Parathyroid adenoma (tissue), 2 donors: Measurements from ENCODE around the gene TNPO1.

ENCODE experiments used
- H2AFZ ChIP-seq: fragments of 300-600 bp; sonication (generic); one replicate; pipeline ENCODE4 v1.7.0; 2017; ENCODE audit warnings: antibody characterized with exemption, mild to moderate bottlenecking
- H3K27ac ChIP-seq: fragments of 300-600 bp; sonication (generic); one replicate; pipeline ENCODE4 v1.7.0; 2017
- H3K27me3 ChIP-seq: fragments of 300-600 bp; sonication (generic); one replicate; pipeline ENCODE4 v1.7.0; 2017; ENCODE audit warnings: low read length; ENCODE audit not compliant: control insufficient read depth, insufficient read depth
- H3K36me3 ChIP-seq: fragments of 300-600 bp; sonication (generic); one replicate; pipeline ENCODE4 v1.7.0; 2017; ENCODE audit warnings: low read length; ENCODE audit not compliant: control insufficient read depth, insufficient read depth
- H3K4me1 ChIP-seq: fragments of 300-600 bp; sonication (generic); one replicate; pipeline ENCODE4 v1.7.0; 2017; ENCODE audit warnings: control low read depth
- H3K4me2 ChIP-seq: fragments of 300-600 bp; sonication (generic); one replicate; pipeline ENCODE4 v1.7.0; 2017; ENCODE audit warnings: low read length
- H3K4me3 ChIP-seq: fragments of 300-600 bp; sonication (generic); one replicate; pipeline ENCODE4 v1.7.0; 2017; ENCODE audit warnings: low read depth, low read length
- H3K79me2 ChIP-seq: fragments of 300-600 bp; sonication (generic); one replicate; pipeline ENCODE4 v1.7.0; 2017; ENCODE audit warnings: control low read depth
- H3K9ac ChIP-seq: fragments of 300-600 bp; sonication (generic); one replicate; pipeline ENCODE4 v1.7.0; 2017; ENCODE audit warnings: mild to moderate bottlenecking
- H3K9me3 ChIP-seq: fragments of 300-600 bp; sonication (generic); one replicate; pipeline ENCODE4 v1.7.0; 2017; ENCODE audit warnings: low read length; ENCODE audit not compliant: control insufficient read depth
- CTCF ChIP-seq: fragments of 300-600 bp; sonication (generic); IDR thresholded peaks from one replicate; pipeline ENCODE4 v1.7.0; 2017; ENCODE audit warnings: antibody characterized with exemption, mild to moderate bottlenecking
- donor health status: primary hyperparathyroidism.

TNPO1 gene

DNA sequence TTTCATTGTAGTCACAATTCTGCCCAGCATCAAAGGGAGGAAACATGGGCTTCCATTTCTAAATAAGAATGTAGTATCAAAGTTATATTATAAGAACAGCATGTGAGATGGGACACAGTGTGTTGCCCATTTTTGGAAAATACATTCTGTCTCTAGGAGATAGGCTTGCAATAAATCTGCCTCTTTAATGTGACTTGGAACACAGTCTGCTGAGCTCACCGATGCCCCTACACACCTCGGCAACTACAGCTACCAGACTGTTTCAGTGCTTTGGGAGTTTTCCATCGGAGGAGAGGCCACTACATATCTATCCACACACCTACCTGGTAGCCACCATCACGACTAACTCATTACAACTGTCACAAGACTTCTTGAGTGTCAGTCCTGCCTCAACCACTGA, 120.4 kb downstream of the TNPO1 start:
- Histone ChIP-seq H3K79me2 (no peaks in the 10 kb centered on the region), H2AFZ (no peak overlapping the region), H3K9me3 (no peaks in the 10 kb centered on the region), H3K9ac (no peak overlapping the region), H3K4me2 (no peak overlapping the region), H3K27ac (no peak overlapping the region), H3K4me1 (no peaks in the 10 kb centered on the region), H3K27me3 (no peaks in the 10 kb centered on the region), H3K36me3 (no peaks in the 10 kb centered on the region), H3K4me3 (no peak overlapping the region)
- TF ChIP-seq CTCF = no peak

GRCh38 chr5:72937517-72938061, 121.1 kb downstream of the TNPO1 start:
- Histone ChIP-seq H3K9ac (no peak overlapping the region), H3K27ac (peak overlapping the region; percentile 42), H3K79me2 (no peaks in the 10 kb centered on the region), H3K4me2 (no peak overlapping the region), H3K4me3 (no peak overlapping the region), H3K36me3 (no peaks in the 10 kb centered on the region), H3K27me3 (no peaks in the 10 kb centered on the region), H3K4me1 (no peaks in the 10 kb centered on the region), H2AFZ (no peak overlapping the region), H3K9me3 (no peaks in the 10 kb centered on the region)
- no peak for TF ChIP-seq CTCF

DNA sequence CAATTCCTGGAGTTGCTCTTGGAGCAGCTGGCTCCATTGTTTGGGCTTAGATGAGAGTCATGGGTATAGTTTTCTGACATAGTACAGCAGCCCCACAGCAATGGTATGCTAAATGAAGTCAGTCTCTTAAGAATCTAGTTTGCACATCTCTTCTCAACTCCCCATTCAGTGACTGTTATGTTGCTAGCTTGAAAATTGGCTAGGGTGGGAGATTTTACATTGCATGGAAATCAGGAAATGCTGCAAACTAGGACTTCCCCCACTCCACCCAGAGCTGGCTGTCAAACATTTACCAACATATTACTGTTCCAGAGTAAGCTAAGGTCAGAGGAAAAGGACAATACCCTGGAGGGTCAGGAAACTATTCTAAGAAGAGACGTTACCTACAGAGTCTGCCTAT, 121.7 kb downstream of the TNPO1 start:
- Histone ChIP-seq H3K9ac (no peak overlapping the region), H3K27ac (peak overlapping the region; percentile 18), H3K27me3 (no peaks in the 10 kb centered on the region), H3K36me3 (no peaks in the 10 kb centered on the region), H3K4me3 (no peak overlapping the region), H3K79me2 (no peaks in the 10 kb centered on the region), H3K9me3 (no peaks in the 10 kb centered on the region), H2AFZ (no peak overlapping the region), H3K4me1 (no peaks in the 10 kb centered on the region), H3K4me2 (no peak overlapping the region)
- no peak for TF ChIP-seq CTCF

DNA sequence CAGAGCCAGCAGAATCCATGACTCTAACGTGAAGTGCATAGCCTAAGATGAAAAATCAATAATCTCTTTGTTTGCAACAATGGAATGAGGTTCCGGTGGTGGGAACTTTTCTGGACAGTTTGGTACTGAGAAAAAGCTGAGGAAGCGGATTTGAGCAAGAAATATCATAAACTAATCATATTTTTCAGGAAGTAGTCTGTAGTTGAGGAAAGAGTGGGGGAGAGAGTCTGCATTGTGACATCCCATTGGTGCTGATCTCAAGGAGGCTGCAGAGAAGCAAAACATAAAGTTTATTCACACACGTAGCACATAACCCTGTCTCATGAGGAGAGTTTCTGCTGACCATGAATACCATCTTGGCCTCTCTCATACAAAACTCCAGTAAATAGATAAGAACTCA, 123.6 kb downstream of the TNPO1 start:
- no peak overlapping the region for H3K4me2 ChIP-seq
- no peaks in the 10 kb centered on the region for H3K27me3 ChIP-seq
- no peak overlapping the region for H3K4me3 ChIP-seq
- H3K36me3 ChIP-seq = no peaks in the 10 kb centered on the region
- H3K27ac ChIP-seq = no peak overlapping the region
- H3K4me1 ChIP-seq = no peaks in the 10 kb centered on the region
- no peak overlapping the region for H2AFZ ChIP-seq
- no peaks in the 10 kb centered on the region for H3K79me2 ChIP-seq
- no peak for TF ChIP-seq CTCF
- no peak overlapping the region for H3K9ac ChIP-seq
- H3K9me3 ChIP-seq = no peaks in the 10 kb centered on the region

DNA sequence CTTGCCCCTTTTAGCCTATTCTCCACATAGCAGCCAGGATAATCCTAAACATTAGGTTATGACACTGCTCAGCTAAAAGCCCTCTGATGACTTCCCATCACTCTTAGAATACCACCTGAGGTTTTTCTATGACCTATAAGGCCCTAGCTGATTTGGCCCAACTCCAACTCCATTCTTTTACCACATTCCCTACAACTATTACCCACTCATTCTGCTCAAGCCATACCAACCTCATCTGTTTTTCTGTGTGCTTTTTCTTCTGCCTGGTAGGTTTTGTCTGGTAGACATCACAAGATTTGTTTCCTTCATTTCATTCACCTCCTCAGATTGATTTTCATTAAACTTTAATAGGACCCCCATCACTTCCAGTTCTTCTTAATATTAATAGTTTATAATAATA, 126.8 kb downstream of the TNPO1 start:
- Histone ChIP-seq H3K4me3 (no peak overlapping the region), H3K27ac (no peak overlapping the region), H3K4me1 (no peaks in the 10 kb centered on the region), H3K9ac (no peak overlapping the region), H3K36me3 (no peaks in the 10 kb centered on the region), H2AFZ (no peak overlapping the region), H3K4me2 (no peak overlapping the region), H3K27me3 (no peaks in the 10 kb centered on the region), H3K79me2 (no peaks in the 10 kb centered on the region), H3K9me3 (no peaks in the 10 kb centered on the region)
- TF ChIP-seq CTCF = no peak
